ENCODE measurements around the gene EGR4. TPM values are rescaled to one million over a fixed set of nuclear protein-coding genes. Genes with fewer than 3 reads are reported as not detected.
"Not testable (repeated sequence)": the region's sequence is repeated elsewhere in the genome, so short reads cannot be mapped to it uniquely, and the experiment has no call there.

Gene EGR4
- total RNA-seq, 1 donor from 2014 or later: 0.07 TPM

GRCh38 chr2:73264332-73264606, 29.1 kb downstream of the EGR4 start:
- intact Hi-C loops (cut with micrococcal nuclease): no loop called here

- intact Hi-C loops (cut with micrococcal nuclease): no loop called here
Measured at GRCh38 chr2:73263540-73264331, 29.6 kb downstream of the EGR4 start.

GRCh38 chr2:73262691-73263429, 30.5 kb downstream of the EGR4 start:
- intact Hi-C loops (cut with micrococcal nuclease): not testable (repeated sequence)

- intact Hi-C loops (cut with micrococcal nuclease): no loop called here
Measured at GRCh38 chr2:73262108-73262651, 31.2 kb downstream of the EGR4 start.

- intact Hi-C loops (cut with micrococcal nuclease): no loop called here
Measured at GRCh38 chr2:73260338-73260984, 32.9 kb downstream of the EGR4 start.

- intact Hi-C loops (cut with micrococcal nuclease): no loop called here
Measured at GRCh38 chr2:73259704-73260337, 33.5 kb downstream of the EGR4 start.

- intact Hi-C loops (cut with micrococcal nuclease): no loop called here
Measured at GRCh38 chr2:73259276-73259675, 34.1 kb downstream of the EGR4 start.

GRCh38 chr2:73258913-73259215, 34.5 kb downstream of the EGR4 start:
- intact Hi-C loops (cut with micrococcal nuclease): no loop called here

GRCh38 chr2:73258186-73258912, 35.0 kb downstream of the EGR4 start:
- intact Hi-C loops (cut with micrococcal nuclease): no loop called here

- intact Hi-C loops (cut with micrococcal nuclease): no loop called here
Measured at GRCh38 chr2:73257425-73258125, 35.8 kb downstream of the EGR4 start.

GRCh38 chr2:73257021-73257420, 36.3 kb downstream of the EGR4 start:
- intact Hi-C loops (cut with micrococcal nuclease): no loop called here

- intact Hi-C loops (cut with micrococcal nuclease): no loop called here
Measured at GRCh38 chr2:73256618-73256922, 36.8 kb downstream of the EGR4 start.

GRCh38 chr2:73255907-73256617, 37.3 kb downstream of the EGR4 start:
- intact Hi-C loops (cut with micrococcal nuclease): no loop called here

GRCh38 chr2:73255007-73255644, 38.2 kb downstream of the EGR4 start:
- intact Hi-C loops (cut with micrococcal nuclease): no loop called here

- intact Hi-C loops (cut with micrococcal nuclease): no loop called here
Measured at GRCh38 chr2:73254343-73255006, 38.9 kb downstream of the EGR4 start.

GRCh38 chr2:73253901-73254300, 39.4 kb downstream of the EGR4 start:
- intact Hi-C loops (cut with micrococcal nuclease): no loop called here

GRCh38 chr2:73253400-73253799, 39.9 kb downstream of the EGR4 start:
- intact Hi-C loops (cut with micrococcal nuclease): no loop called here

- intact Hi-C loops (cut with micrococcal nuclease): no loop called here
Measured at GRCh38 chr2:73252238-73253027, 40.9 kb downstream of the EGR4 start.
